ENCODE data around the gene SLC11A2. TPM values are rescaled to one million over a fixed set of nuclear protein-coding genes. Genes with fewer than 3 reads are reported as not detected.

The SLC11A2 gene
- total and polyA plus RNA-seq, 2 experiments from 2014 or later, result 44.3 to 63.8 TPM

DNA sequence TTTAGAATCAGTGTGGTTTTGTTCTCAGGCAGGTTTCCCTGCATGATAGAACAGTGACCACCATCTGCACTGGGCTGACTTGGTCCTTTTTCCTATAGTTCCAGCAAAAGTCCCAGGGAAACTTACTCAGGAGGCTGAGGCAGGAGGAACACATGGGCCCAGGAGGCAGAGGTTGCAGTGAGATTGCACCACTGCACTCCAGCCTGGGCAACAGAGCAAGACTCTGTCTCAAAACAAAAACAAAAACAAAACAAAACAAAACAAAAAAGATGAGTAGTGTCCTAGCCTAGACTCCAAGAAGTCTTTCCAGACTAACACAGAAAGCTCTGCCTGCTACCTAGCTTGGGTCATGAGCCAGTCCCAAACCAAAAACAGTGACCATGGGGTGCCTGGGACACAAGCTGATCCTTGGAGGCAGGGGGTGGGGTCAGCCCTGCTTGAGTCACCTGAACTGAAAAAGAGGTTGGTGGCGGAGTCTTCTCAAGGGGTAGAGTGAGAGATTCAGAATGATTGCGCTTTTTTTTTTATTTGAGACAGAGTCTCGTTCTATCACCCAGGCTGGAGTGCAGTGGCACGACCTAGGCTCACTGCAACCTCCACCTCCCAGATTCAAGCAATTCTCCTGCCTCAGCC is 7.4 kb upstream of the SLC11A2 start:
- TF ChIP-seq EZH2phosphoT487 (IDR thresholded peaks at IDR 0.05; ENCODE audit: low read depth, severe bottlenecking, unreplicated experiment) (no peak), EZH2 (IDR thresholded peaks at IDR 0.05; ENCODE audit: borderline replicate concordance) (no peak)
- TF ChIP-seq, protein P1, sequence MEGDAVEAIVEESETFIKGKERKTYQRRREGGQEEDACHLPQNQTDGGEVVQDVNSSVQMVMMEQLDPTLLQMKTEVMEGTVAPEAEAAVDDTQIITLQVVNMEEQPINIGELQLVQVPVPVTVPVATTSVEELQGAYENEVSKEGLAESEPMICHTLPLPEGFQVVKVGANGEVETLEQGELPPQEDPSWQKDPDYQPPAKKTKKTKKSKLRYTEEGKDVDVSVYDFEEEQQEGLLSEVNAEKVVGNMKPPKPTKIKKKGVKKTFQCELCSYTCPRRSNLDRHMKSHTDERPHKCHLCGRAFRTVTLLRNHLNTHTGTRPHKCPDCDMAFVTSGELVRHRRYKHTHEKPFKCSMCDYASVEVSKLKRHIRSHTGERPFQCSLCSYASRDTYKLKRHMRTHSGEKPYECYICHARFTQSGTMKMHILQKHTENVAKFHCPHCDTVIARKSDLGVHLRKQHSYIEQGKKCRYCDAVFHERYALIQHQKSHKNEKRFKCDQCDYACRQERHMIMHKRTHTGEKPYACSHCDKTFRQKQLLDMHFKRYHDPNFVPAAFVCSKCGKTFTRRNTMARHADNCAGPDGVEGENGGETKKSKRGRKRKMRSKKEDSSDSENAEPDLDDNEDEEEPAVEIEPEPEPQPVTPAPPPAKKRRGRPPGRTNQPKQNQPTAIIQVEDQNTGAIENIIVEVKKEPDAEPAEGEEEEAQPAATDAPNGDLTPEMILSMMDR (IDR thresholded peaks at IDR 0.05; ENCODE audit: poor library complexity), result no peak
- Histone ChIP-seq H3K9me2 (replicated peaks; ENCODE audit: insufficient read depth) (no peaks in the 10 kb centered on the region), H3K79me2 (no peaks in the 10 kb centered on the region)

DNA sequence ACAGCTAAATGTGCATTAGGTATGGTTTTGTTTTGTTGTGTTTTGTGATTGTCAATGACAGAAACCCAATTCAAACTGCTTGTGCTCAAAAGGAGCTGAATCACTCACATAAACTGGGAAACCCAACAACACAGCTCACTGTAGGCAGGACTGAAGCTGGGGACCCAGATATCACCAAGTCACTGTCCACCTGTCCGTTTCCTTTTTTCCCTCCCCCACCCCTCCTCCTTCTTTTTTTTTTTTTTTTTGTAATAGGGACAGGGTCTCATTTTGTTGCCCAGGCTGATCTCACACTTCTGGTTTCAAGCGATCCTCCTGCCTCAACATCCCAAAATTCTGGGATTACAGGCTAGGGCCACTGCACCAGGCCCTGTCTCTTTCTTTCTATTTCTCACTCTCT is 6.9 kb upstream of the SLC11A2 start:
- no peaks in the 10 kb centered on the region for H3K9me3 ChIP-seq (ENCODE audit: low read depth)
- H3K36me3 ChIP-seq (replicated peaks; ENCODE audit: insufficient read depth, low read depth), result no peaks in the 10 kb centered on the region
- no peak overlapping the region for H3K4me3 ChIP-seq
- H3K9me2 ChIP-seq (replicated peaks; ENCODE audit: insufficient read depth), result no peaks in the 10 kb centered on the region
- no peaks in the 10 kb centered on the region for H3K27me3 ChIP-seq
- no peak for TF ChIP-seq EZH2phosphoT487 (IDR thresholded peaks at IDR 0.05; ENCODE audit: low read depth, severe bottlenecking, unreplicated experiment)
- TF ChIP-seq EZH2 (IDR thresholded peaks at IDR 0.05; ENCODE audit: borderline replicate concordance), result no peak
- TF ChIP-seq, protein P1 (IDR thresholded peaks at IDR 0.05; ENCODE audit: poor library complexity), result no peak
- no peak for DNase-seq (ENCODE audit: low spot score)
- H3K79me2 ChIP-seq, result no peaks in the 10 kb centered on the region
- no peaks in the 10 kb centered on the region for H4K20me1 ChIP-seq (ENCODE audit: insufficient read depth, poor library complexity, severe bottlenecking)
- WGBS (ENCODE audit: low lambda C conversion rate, missing lambda C conversion rate), result 90% methylated on average over 2 of the region's 2 CpGs
- no peak overlapping the region for H2AFZ ChIP-seq
- no peak overlapping the region for H3K27ac ChIP-seq
- H3K4me1 ChIP-seq (ENCODE audit: insufficient read depth), result peaks cover 8% of the 10 kb centered on the region
- no peak overlapping the region for H3K4me2 ChIP-seq

More for the DNA sequence above, 7.4 kb upstream of the SLC11A2 start:
- WGBS (ENCODE audit: low lambda C conversion rate, missing lambda C conversion rate), result 92% methylated on average over 4 of the region's 4 CpGs
- Histone ChIP-seq H3K4me2 (no peak overlapping the region), H3K9me3 (ENCODE audit: low read depth) (no peaks in the 10 kb centered on the region), H3K36me3 (replicated peaks; ENCODE audit: insufficient read depth, low read depth) (no peaks in the 10 kb centered on the region), H2AFZ (no peak overlapping the region), H3K4me1 (ENCODE audit: insufficient read depth) (peaks cover 4% of the 10 kb centered on the region), H4K20me1 (ENCODE audit: insufficient read depth, poor library complexity, severe bottlenecking) (no peaks in the 10 kb centered on the region), H3K4me3 (no peak overlapping the region), H3K27me3 (no peaks in the 10 kb centered on the region), H3K27ac (no peak overlapping the region)
- DNase-seq (ENCODE audit: low spot score), result no peak

DNA sequence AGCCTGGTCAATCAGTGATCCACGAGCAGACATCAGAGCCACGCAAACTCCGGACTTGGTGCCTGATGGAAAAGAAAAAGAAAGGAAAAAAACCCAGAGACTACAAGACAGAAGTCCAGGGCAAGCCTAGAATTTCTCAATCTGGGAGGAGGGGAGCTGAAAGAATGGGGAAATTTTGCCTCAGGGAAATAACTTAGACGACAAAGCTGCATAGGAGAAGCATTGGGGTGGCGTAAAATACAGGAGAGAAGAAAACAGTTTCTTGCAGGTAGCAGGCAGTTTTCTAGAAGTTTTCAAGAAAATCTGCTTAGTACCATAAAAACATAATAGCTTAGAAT is 2.6 kb upstream of the SLC11A2 start:
- Histone ChIP-seq H3K9me3 (ENCODE audit: low read depth) (no peaks in the 10 kb centered on the region), H4K20me1 (ENCODE audit: insufficient read depth, poor library complexity, severe bottlenecking) (no peaks in the 10 kb centered on the region), H3K36me3 (replicated peaks; ENCODE audit: insufficient read depth, low read depth) (no peaks in the 10 kb centered on the region), H3K27ac (peak overlapping the region; percentile 57), H3K9me2 (replicated peaks; ENCODE audit: insufficient read depth) (no peaks in the 10 kb centered on the region), H3K4me2 (peak overlapping the region; percentile 64), H2AFZ (peak overlapping the region; percentile 29), H3K27me3 (no peaks in the 10 kb centered on the region), H3K4me1 (ENCODE audit: insufficient read depth) (peaks cover 26% of the 10 kb centered on the region), H3K4me3 (no peak overlapping the region), H3K79me2 (peaks cover 13% of the 10 kb centered on the region)
- 59% methylated on average over 5 of the region's 5 CpGs for WGBS (ENCODE audit: low lambda C conversion rate, missing lambda C conversion rate)
- DNase-seq (ENCODE audit: low spot score), result peak; percentile 29
- TF ChIP-seq, protein P1 (IDR thresholded peaks at IDR 0.05; ENCODE audit: poor library complexity), result no peak
- no peak for TF ChIP-seq EZH2 (IDR thresholded peaks at IDR 0.05; ENCODE audit: borderline replicate concordance)
- no peak for TF ChIP-seq EZH2phosphoT487 (IDR thresholded peaks at IDR 0.05; ENCODE audit: low read depth, severe bottlenecking, unreplicated experiment)
